ENCODE results near the gene SLC41A3. TPM values are rescaled to one million over a fixed set of nuclear protein-coding genes. Genes with fewer than 3 reads are reported as not detected.
"Not testable (repeated sequence)": the region's sequence is repeated elsewhere in the genome, so short reads cannot be mapped to it uniquely, and the experiment has no call there.

The SLC41A3 gene
- total RNA-seq, 1 donor from 2014 or later = 72.0 TPM

DNA sequence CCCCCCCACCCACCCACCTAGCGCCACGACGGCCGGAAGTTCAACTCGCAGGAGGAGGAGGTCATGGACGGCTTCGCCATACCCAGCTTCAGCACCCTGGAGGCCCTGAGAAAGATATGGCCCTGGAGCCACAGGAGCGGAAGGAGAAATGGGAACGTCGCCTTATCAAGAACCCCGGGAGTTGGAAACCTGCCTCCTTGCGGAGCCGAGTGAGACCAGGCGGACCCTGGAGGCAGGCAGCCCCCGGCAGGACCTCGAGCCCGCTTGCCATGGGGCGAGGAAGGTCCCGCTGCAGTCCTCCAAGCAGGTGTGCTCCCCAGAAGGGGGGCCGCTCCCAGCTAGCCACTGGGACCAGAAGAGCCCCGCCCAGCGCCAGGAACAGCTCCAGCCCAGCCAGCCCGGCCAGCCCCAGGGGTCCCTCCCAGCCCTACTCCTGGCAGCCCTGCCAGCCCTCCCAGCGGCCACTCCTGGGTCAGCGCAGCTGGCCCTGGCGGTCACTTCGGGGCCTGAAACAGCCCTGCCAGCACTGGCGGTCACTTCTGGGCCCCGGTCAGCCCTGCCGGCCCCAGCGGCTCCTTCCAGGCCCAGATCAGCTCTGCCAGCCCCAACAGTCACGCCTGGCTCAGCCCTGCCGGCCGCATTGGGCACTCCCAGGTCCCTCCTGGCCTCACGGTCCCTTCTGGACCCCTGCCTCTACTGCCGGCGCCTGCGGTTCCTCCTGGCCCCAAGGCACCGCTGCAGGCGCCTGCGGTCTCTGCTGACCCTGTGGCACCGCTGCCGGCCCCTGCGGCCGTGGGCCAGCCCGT is 125.2 kb downstream of the SLC41A3 start:
- no peak for DNase-seq (ENCODE audit: low spot score)

DNA sequence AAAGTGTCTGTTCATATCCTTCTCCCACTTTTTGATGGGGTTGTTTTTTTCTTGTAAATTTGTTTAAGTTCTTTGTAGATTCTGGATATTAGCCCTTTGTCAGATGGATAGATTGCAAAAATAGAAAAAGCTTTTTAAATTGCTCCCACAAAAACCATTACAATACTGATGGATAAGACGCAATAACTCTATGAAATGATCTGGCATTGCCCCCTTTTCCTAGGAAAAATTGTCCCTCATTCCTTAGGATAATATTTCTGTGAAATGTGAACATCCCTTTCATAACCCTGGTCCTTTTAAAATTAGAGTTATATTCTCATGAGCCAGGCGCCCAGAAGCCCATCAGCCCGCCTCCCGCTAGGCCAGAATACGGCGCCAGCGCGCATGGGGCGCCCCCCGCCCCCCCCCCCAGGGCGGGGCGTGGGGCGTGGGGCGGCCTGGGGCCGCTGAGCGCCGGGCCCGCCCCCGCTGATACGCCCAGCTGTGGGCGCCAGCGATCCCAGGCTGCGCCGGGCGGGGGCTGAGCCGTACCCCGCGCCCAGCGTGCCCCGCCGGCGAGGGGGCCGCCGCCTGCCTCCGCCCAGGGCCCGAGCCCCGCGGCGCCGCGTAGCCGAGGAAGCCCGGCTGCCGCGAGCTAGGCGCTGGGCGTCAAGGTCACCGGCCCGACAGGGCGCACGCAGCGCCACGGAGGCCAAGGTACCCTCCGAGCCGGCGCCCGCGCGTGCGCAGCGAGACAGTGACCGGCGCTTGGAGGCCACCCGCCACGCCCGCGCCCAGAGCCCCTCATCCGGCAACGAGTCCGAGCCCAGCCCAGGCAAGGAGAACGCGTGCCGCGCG is 126.0 kb downstream of the SLC41A3 start:
- no peak for DNase-seq (ENCODE audit: low spot score)

- DNase-seq (ENCODE audit: low spot score) = not testable (repeated sequence)
Observed at GRCh38 chr3:125957020-125957419, 126.9 kb downstream of the SLC41A3 start.

Other genes starting within 250 kb of the SLC41A3 start
- 1.4 TPM for gene ROPN1B, start 114.9 kb downstream of the SLC41A3 start, total RNA-seq
- 129 TPM for gene ALDH1L1, start 96.5 kb upstream of the SLC41A3 start, total RNA-seq

Data from ureter (tissue), 1 donor.